Measurements from ENCODE around the gene SIL1. TPM values are rescaled to one million over a fixed set of nuclear protein-coding genes. Genes with fewer than 3 reads are reported as not detected.
A peak's percentile ranks its signal among the peaks of the same experiment; 100 is the strongest.

SIL1 gene
- total RNA-seq, 1 donor from 2014 or later, result 41.6 TPM

DNA sequence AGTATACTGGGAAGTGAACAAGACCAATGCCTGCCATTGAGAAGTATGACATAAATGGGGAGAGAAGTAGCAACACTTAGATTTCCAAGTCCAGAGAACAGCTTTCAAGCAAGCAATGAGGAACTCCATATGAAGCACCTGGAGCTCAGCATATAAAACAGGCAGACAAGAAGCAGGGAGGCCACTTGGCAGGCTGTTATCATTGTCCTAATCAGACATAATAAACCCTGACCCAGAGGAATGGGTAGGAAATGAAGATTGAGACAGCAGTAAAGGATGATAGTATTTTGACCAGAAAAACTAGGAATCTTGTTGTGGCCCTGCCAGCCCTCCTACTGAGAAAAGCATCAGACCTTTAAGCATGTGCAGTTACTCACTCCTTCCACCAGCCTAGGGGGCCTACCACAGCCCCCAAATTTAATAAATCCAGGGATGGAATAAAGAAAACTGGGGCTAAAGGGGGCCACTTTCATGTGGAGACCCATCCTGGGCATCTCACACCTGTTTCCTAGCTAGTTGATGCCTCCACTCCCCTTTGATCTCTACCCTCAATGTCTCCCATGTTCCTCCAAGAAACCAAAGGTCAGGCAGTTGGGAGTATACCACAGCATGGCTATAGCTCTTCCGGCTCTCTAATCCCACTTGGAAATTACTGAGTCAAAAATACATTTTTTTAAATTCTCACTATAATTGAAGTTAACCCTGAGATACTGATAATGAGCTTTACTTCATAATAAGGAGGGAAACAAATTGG is 135.1 kb downstream of the SIL1 start:
- no peak for DNase-seq (ENCODE audit: low read depth)
- H3K4me3 Mint-ChIP-seq (ENCODE audit: unreplicated experiment), result no peak overlapping the region
- H3K9me3 Mint-ChIP-seq (ENCODE audit: unreplicated experiment), result peaks cover 2% of the 10 kb centered on the region
- H3K27me3 ChIP-seq (ENCODE audit: insufficient read depth, low read length), result no peaks in the 10 kb centered on the region
- peaks cover 8% of the 10 kb centered on the region for H4K20me1 ChIP-seq (ENCODE audit: insufficient read depth, low read length)
- no peak overlapping the region for H3K9ac ChIP-seq (ENCODE audit: low read length)
- no peak overlapping the region for H2AFZ ChIP-seq (ENCODE audit: low read depth, low read length)
- H3K27me3 Mint-ChIP-seq (ENCODE audit: low read depth, unreplicated experiment), result peaks cover 14% of the 10 kb centered on the region
- H3K9me3 ChIP-seq (ENCODE audit: insufficient read depth, low read depth, low read length), result no peaks in the 10 kb centered on the region
- TF ChIP-seq, protein P1, sequence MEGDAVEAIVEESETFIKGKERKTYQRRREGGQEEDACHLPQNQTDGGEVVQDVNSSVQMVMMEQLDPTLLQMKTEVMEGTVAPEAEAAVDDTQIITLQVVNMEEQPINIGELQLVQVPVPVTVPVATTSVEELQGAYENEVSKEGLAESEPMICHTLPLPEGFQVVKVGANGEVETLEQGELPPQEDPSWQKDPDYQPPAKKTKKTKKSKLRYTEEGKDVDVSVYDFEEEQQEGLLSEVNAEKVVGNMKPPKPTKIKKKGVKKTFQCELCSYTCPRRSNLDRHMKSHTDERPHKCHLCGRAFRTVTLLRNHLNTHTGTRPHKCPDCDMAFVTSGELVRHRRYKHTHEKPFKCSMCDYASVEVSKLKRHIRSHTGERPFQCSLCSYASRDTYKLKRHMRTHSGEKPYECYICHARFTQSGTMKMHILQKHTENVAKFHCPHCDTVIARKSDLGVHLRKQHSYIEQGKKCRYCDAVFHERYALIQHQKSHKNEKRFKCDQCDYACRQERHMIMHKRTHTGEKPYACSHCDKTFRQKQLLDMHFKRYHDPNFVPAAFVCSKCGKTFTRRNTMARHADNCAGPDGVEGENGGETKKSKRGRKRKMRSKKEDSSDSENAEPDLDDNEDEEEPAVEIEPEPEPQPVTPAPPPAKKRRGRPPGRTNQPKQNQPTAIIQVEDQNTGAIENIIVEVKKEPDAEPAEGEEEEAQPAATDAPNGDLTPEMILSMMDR (IDR thresholded peaks at IDR 0.05; ENCODE audit: insufficient read depth, low read depth, low read length), result no peak
- TF ChIP-seq EZH2 (IDR thresholded peaks at IDR 0.05; ENCODE audit: insufficient read depth, low read length), result no peak
- FAIRE-seq, result no peak
- H3K4me1 Mint-ChIP-seq (ENCODE audit: low read depth, unreplicated experiment), result peaks cover 25% of the 10 kb centered on the region
- H3K36me3 ChIP-seq (ENCODE audit: insufficient read depth, low read length), result no peaks in the 10 kb centered on the region
- H3K79me2 ChIP-seq (ENCODE audit: insufficient read depth, low read length), result no peaks in the 10 kb centered on the region
- H3K4me1 ChIP-seq (ENCODE audit: insufficient read depth, low read length), result peaks cover 15% of the 10 kb centered on the region
- H3K27ac Mint-ChIP-seq (ENCODE audit: unreplicated experiment), result no peak overlapping the region
- H3K36me3 Mint-ChIP-seq (ENCODE audit: low read depth, unreplicated experiment), result peaks cover 5% of the 10 kb centered on the region
- no peak overlapping the region for H3K4me3 ChIP-seq (ENCODE audit: insufficient read depth, low read depth, low read length)
- no peak overlapping the region for H3K27ac ChIP-seq (ENCODE audit: low read depth, low read length)
- no peak overlapping the region for H3K4me2 ChIP-seq (ENCODE audit: low read length)

DNA sequence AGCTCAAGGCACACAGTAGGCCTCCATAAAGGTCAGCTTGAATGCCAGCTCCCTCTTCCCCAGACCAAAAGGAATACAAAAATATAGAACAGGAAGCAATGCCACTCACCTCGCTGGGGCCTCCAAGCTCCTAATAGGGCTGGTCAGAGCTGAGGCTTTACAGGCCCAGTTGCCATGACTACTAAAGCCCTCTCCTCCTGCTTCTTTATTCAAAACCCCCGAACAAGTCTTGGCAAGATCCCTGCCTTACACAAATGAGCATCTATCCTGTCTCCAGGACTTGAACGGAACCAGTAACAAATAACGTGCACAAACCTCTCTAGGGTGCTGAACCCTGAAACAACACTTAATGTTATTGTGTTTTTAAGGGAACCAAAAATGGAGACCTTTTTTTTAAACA is 136.3 kb downstream of the SIL1 start:
- Histone ChIP-seq H3K4me1 (ENCODE audit: insufficient read depth, low read length) (peaks cover 15% of the 10 kb centered on the region), H3K36me3 (ENCODE audit: insufficient read depth, low read length) (no peaks in the 10 kb centered on the region), H2AFZ (ENCODE audit: low read depth, low read length) (peak overlapping the region; percentile 7), H3K9me3 (ENCODE audit: insufficient read depth, low read depth, low read length) (no peaks in the 10 kb centered on the region), H3K4me2 (ENCODE audit: low read length) (peak overlapping the region; percentile 63), H3K4me3 (ENCODE audit: insufficient read depth, low read depth, low read length) (no peak overlapping the region), H3K27ac (ENCODE audit: low read depth, low read length) (peak overlapping the region; percentile 69), H3K27me3 (ENCODE audit: insufficient read depth, low read length) (no peaks in the 10 kb centered on the region), H4K20me1 (ENCODE audit: insufficient read depth, low read length) (peaks cover 8% of the 10 kb centered on the region), H3K9ac (ENCODE audit: low read length) (peak overlapping the region; percentile 37), H3K79me2 (ENCODE audit: insufficient read depth, low read length) (no peaks in the 10 kb centered on the region)
- DNase-seq (ENCODE audit: low read depth), result peak; percentile 27
- Mint-ChIP-seq H3K4me3 (ENCODE audit: unreplicated experiment) (peak overlapping the region; percentile 75), H3K9me3 (ENCODE audit: unreplicated experiment) (peaks cover 6% of the 10 kb centered on the region), H3K27me3 (ENCODE audit: low read depth, unreplicated experiment) (peaks cover 14% of the 10 kb centered on the region), H3K4me1 (ENCODE audit: low read depth, unreplicated experiment) (peaks cover 27% of the 10 kb centered on the region), H3K36me3 (ENCODE audit: low read depth, unreplicated experiment) (peaks cover 5% of the 10 kb centered on the region), H3K27ac (ENCODE audit: unreplicated experiment) (peak overlapping the region; percentile 94)
- no peak for FAIRE-seq
- TF ChIP-seq, protein P1 (IDR thresholded peaks at IDR 0.05; ENCODE audit: insufficient read depth, low read depth, low read length), result no peak
- no peak for TF ChIP-seq EZH2 (IDR thresholded peaks at IDR 0.05; ENCODE audit: insufficient read depth, low read length)

DNA sequence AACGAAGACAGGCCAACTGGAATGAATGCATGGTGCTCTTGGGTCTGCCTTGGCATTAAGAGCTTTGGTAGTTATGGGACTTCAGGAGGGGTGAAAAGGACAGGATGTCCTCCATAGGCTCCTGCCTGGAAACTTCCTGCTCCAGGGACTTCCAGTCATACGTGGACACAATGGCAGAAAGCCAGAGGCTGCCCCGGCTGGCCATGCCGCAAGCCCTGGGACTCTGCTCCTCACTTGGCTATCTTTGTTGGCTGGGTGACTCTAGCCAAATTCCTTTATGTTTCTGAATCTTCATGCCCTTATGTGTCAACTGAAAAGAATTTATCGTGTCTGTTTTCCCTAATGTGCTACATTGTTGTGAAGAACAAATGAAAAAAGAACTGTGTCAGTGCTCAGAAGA is 136.9 kb downstream of the SIL1 start:
- peaks cover 6% of the 10 kb centered on the region for H3K9me3 Mint-ChIP-seq (ENCODE audit: unreplicated experiment)

More for the DNA sequence above, 136.9 kb downstream of the SIL1 start:
- H3K9me3 ChIP-seq (ENCODE audit: insufficient read depth, low read depth, low read length), result no peaks in the 10 kb centered on the region
- peak overlapping the region; percentile 69 for H3K27ac ChIP-seq (ENCODE audit: low read depth, low read length)
- peak overlapping the region; percentile 75 for H3K4me3 Mint-ChIP-seq (ENCODE audit: unreplicated experiment)
- H3K9ac ChIP-seq (ENCODE audit: low read length), result peak overlapping the region; percentile 37
- H2AFZ ChIP-seq (ENCODE audit: low read depth, low read length), result no peak overlapping the region
- no peaks in the 10 kb centered on the region for H3K36me3 ChIP-seq (ENCODE audit: insufficient read depth, low read length)
- H3K36me3 Mint-ChIP-seq (ENCODE audit: low read depth, unreplicated experiment), result peaks cover 5% of the 10 kb centered on the region
- H3K4me2 ChIP-seq (ENCODE audit: low read length), result peak overlapping the region; percentile 63
- no peaks in the 10 kb centered on the region for H3K27me3 ChIP-seq (ENCODE audit: insufficient read depth, low read length)
- peaks cover 15% of the 10 kb centered on the region for H3K4me1 ChIP-seq (ENCODE audit: insufficient read depth, low read length)
- peak overlapping the region; percentile 94 for H3K27ac Mint-ChIP-seq (ENCODE audit: unreplicated experiment)
- DNase-seq (ENCODE audit: low read depth) (peak; percentile 77), FAIRE-seq (peak; percentile 80)
- H4K20me1 ChIP-seq (ENCODE audit: insufficient read depth, low read length), result peaks cover 8% of the 10 kb centered on the region
- H3K4me1 Mint-ChIP-seq (ENCODE audit: low read depth, unreplicated experiment), result peaks cover 27% of the 10 kb centered on the region
- H3K27me3 Mint-ChIP-seq (ENCODE audit: low read depth, unreplicated experiment), result peaks cover 14% of the 10 kb centered on the region
- TF ChIP-seq, protein P1 (IDR thresholded peaks at IDR 0.05; ENCODE audit: insufficient read depth, low read depth, low read length), result no peak
- TF ChIP-seq EZH2 (IDR thresholded peaks at IDR 0.05; ENCODE audit: insufficient read depth, low read length), result no peak
- no peaks in the 10 kb centered on the region for H3K79me2 ChIP-seq (ENCODE audit: insufficient read depth, low read length)
- no peak overlapping the region for H3K4me3 ChIP-seq (ENCODE audit: insufficient read depth, low read depth, low read length)
